C4-2B (cell line): ENCODE results near the gene CCL3.

Source experiments
- CTCF ChIP-seq: fragments of 450-650 bp; conservative IDR thresholded peaks from 2 replicates; pipeline ENCODE4 v1.5.1; 2017; ENCODE audit warnings: mild to moderate bottlenecking
- ZFX ChIP-seq: fragments of 450-650 bp; IDR thresholded peaks from 2 replicates; pipeline ENCODE4 v1.6.1; 2017

- TF ChIP-seq CTCF (no peak), ZFX (no peak)
These were observed 541 bp downstream of the CCL3 start for GRCh38 chr17:36089339-36089865.
